ENCODE data around the gene NPL.

NPL gene

GRCh38 chr1:182811975-182812722, 22.6 kb downstream of the NPL start:
- no peak overlapping the region for H3K4me3 ChIP-seq (ENCODE audit: low read depth, low read length)

DNA sequence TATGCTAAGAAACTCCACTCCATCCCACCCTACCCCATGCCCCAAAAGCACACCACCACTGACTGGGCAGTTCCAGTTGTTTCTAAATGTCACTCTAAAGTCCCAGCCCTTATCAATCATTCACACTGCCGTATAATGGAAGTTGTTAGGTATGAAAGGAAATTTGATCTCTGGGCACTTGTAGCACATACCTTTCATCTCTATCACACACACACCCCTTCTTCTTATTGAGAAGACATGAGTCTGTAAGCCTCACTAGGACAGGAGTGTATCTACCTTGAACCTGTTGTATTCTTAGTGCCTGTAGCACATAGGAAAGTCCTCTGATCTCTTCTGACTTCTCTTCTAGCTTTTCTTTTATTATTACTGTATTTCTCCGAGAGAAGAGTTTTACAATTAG, 27.3 kb downstream of the NPL start:
- H3K4me3 ChIP-seq (ENCODE audit: low read depth, low read length), result no peak overlapping the region

DNA sequence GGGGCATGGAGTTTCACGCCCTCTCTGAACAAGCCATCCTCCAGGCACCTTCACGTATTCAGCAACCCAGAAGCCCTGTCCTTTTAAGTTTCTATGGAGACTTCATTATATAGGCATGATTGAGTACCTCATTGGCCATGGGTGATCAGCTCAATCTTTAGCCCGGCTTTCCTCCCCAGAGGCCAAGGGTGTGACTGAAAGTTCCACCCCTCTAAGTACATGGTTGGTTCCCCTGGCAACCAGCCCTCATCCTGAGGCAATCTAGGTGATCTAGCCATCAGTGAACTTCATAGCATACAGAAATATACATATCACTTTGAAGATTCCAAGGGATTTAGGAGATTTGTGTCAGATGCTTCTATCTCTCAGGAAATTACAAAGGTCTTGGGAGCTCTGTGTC, 28.2 kb downstream of the NPL start:
- H3K4me3 ChIP-seq (ENCODE audit: low read depth, low read length), result no peak overlapping the region

DNA sequence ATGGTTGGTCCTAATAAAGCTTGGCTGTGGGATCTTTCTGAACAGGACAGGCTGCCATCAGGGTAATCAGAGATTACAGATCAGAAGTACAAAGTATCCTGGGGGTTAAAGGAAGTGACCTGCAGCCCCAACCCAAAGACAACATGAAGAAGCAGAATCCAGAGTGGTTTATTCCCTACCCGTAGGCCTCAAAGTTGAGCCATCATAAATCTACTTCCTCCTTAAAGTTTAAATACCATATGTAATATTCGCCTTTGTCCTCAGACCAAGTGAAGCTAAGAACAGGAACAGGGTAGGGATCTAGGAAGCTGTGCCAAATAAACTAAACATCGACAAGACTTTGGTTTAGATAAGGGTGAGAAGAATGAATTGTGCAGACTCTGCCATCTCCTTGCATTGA, 33.6 kb downstream of the NPL start:
- no peak overlapping the region for H3K4me3 ChIP-seq (ENCODE audit: low read depth, low read length)

GRCh38 chr1:182826892-182827291, 37.3 kb downstream of the NPL start:
- no peak overlapping the region for H3K4me3 ChIP-seq (ENCODE audit: low read depth, low read length)

- H3K4me3 ChIP-seq (ENCODE audit: low read depth, low read length), result no peak overlapping the region
Observed at GRCh38 chr1:182829285-182829932, 39.8 kb downstream of the NPL start.

DNA sequence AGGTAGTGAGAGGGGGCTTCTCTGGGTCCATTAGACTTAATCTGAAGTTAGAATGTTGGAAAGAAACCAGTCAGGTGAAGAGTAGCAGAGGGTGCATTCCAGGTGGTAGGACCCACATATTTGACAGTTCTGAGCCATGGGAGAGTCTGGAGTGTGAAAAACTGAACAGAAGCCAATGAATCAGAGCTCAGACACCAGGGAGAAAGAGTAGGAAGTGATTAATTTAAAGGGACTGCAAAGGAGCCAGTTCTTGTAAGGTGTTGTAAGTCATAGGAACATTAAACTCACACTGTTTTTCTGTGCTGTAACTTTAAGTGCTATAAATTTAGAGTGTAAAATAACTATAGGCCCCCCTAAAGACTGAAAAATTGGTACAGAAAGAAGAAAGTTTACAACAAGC, 43.7 kb downstream of the NPL start:
- H3K4me3 ChIP-seq (ENCODE audit: low read depth, low read length), result no peak overlapping the region

- H3K4me3 ChIP-seq (ENCODE audit: low read depth, low read length), result no peak overlapping the region
Observed at GRCh38 chr1:182834326-182834725, 44.8 kb downstream of the NPL start.

- no peak overlapping the region for H3K4me3 ChIP-seq (ENCODE audit: low read depth, low read length)
Observed at GRCh38 chr1:182835806-182836205, 46.2 kb downstream of the NPL start.

- peak within 1 kb of the TSS; percentile 98 for H3K4me3 ChIP-seq (ENCODE audit: low read depth, low read length)
Observed at GRCh38 chr1:182839209-182840066, 49.9 kb downstream of the NPL start, which contains the start of gene DHX9. DHX9 (plus strand) TSS chr1:182839347; CDS start chr1:182842567, 3,220 bp downstream.

DNA sequence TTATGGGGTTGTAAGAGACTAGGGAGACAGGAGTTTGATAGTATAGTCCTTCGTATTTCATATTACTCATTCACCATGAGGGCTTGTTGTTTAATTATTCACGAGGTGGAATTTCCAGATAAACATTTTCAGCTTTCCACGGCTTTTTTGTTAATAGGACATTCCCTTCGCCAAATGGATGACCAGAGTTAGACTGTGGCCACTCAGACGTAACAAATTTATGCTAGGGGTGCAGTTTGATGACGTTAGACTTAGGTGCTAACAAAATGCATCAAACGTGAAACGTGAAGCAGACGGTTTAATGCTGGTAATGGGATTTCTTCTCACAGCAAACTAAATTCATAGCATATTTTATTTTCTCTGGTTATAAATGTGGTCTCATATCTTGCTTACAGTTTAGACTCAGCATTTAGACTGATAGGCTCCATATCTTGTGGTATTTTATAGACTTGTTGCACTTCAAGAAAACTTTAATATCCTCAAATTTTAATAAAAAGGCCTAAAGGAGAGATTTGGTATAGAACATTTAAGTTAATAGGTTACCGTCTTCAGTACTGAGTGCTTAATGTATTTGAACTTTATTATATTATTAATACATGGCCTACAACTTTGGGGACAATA, 51.9 kb downstream of the NPL start:
- peak overlapping the region; percentile 98 for H3K4me3 ChIP-seq (ENCODE audit: low read depth, low read length)

GRCh38 chr1:182842265-182842664, 52.7 kb downstream of the NPL start:
- no peak overlapping the region for H3K4me3 ChIP-seq (ENCODE audit: low read depth, low read length)

DNA sequence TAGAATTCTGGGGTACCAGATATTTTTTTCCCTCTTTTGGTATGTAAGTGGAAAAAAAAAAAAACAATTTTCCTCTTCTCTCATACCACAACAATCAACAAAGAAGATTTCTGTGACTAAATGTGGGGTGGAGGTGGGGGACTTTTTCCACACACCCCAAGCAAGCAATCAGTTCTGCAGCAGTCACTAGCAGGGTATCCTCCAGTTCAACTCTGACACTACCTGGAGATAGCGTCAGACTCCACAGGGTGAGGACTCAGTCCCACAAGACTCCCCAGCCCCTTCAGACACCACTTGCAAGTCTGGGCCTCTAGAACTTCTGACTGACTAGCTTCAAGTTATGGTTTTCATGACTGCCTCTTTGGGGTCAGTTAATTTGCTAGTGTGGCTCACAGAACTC, 55.8 kb downstream of the NPL start:
- no peak overlapping the region for H3K4me3 ChIP-seq (ENCODE audit: low read depth, low read length)

DNA sequence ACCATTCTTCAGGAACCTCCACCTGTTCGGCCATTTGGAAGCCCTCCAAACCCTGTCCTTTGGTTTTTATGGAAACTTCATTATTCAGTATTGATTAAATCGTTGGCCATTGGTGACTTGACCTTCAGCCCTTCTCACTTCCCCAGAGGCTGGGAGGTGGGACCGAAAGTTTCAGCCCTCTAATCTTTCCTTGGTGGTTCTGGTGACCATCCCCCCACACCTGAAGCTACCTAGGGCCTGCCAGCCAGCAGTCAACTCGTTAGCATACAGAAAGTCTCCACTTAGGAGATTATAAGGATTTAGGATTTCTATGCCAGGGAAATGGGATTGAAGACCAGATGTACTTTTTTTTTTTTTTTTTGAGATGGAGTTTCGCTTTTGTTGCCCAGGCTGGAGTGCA, 56.3 kb downstream of the NPL start:
- H3K4me3 ChIP-seq (ENCODE audit: low read depth, low read length), result no peak overlapping the region

DNA sequence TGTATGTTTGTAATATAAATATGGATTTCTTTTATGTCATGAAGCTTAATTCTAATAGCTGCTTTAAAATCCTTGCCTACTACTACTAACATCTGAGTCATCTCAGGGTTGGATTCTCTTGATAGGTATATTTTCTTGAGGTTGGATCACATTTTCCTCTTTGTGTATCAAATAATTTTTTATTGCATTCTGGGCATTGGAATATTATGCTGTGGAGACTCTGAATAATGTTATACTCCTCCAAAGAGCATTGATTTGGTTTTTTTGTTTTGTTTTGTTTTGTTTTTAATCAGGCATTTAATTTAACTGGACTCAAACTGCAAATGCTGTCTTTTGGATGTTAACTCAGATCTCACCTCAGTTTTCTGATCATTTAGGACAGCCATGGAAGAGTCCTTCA, 57.5 kb downstream of the NPL start:
- H3K4me3 ChIP-seq (ENCODE audit: low read depth, low read length), result no peak overlapping the region

- H3K4me3 ChIP-seq (ENCODE audit: low read depth, low read length), result no peak overlapping the region
Observed at GRCh38 chr1:182848736-182849135, 59.2 kb downstream of the NPL start.

DNA sequence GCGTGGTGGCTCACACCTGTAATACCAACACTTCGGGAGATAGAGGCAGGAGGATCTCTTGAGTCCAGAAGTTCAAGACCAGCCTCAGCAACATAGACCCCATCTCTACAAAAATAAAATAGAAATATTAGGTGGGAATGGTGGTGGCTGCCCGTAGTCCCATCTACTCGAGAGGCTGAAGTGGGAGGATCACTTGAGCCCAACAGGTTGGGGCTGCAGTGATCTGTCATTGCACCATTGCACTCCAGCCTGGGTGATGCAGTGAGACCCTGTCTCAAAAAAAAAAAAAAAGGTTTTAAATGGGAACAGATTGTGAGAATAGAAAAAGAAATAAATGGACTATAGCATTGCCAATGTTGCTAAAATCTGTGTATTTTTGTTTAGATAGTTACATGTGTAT, 60.7 kb downstream of the NPL start:
- no peak overlapping the region for H3K4me3 ChIP-seq (ENCODE audit: low read depth, low read length)

DNA sequence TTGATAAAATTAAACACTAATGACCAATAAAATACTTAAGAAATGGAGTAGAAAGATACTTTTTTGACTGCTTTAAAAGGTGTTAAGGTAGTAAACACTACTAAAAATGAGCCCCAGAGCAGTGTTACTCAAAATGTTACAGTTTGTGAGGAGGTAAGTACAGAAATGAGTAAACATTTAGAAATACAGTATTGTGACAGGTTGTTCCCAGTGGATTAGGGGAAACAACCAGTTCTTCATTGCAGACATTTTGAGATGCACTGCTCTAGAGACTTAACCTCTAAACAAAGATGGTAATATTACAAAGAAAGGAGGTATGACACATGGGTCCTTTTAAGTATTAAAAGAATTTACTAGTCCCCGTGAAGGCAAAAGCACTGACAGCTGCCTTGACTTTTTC, 62.3 kb downstream of the NPL start:
- no peak overlapping the region for H3K4me3 ChIP-seq (ENCODE audit: low read depth, low read length)

DNA sequence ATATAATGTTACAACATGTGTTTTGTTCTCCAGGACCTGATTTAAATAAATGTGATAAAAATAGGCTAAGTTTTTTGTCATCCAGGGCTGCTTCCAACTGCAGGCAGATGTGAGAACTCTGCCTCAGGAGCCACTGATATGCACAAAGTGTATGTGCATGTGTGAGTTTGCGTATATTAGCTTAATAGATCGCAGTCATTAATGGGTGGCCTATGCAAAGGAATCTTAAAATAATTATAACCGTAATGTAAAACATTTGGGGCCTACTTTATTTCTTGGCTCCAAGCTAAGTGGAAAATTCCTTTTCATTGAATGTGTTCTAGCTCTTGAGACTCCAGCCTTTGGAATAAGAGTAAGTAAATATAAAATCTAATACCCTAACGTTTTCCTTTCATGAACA, 66.3 kb downstream of the NPL start:
- H3K4me3 ChIP-seq (ENCODE audit: low read depth, low read length), result no peak overlapping the region

GRCh38 chr1:182857212-182857611, 67.6 kb downstream of the NPL start:
- H3K4me3 ChIP-seq (ENCODE audit: low read depth, low read length), result no peak overlapping the region

- no peak overlapping the region for H3K4me3 ChIP-seq (ENCODE audit: low read depth, low read length)
Observed at GRCh38 chr1:182860658-182861057, 71.1 kb downstream of the NPL start.
